Cardiac muscle cell (in vitro differentiated cells and primary cell): ENCODE results near the gene TBCEL. TPM values are rescaled to one million over a fixed set of nuclear protein-coding genes. Genes with fewer than 3 reads are reported as not detected.

Source experiments
- DNase-seq, 2 donors: peaks; one replicate each; pipeline versions ENCODE4 v3.0.0 to v3.0.0-alpha.2; 2010 to 2017; ENCODE audit warnings: low read depth in 1 of 2, low spot score in 1 of 2
- H3K27ac ChIP-seq: fragments of 200-600 bp; sonication (generic); 2 replicates; pipeline ENCODE4 v1.5.1; 2016
- H3K27me3 ChIP-seq: fragments of 200-600 bp; sonication (generic); 2 replicates; pipeline ENCODE4 v1.6.0; 2016; ENCODE audit warnings: control low read depth
- H3K36me3 ChIP-seq: fragments of 200-600 bp; sonication (generic); 2 replicates; pipeline ENCODE4 v1.5.1; 2016; ENCODE audit warnings: control low read depth
- H3K4me1 ChIP-seq: fragments of 200-600 bp; sonication (generic); 2 replicates; pipeline ENCODE4 v1.8.1; 2017; ENCODE audit warnings: low read depth, mild to moderate bottlenecking, mixed run types
- H3K4me3 ChIP-seq: fragments of 200-600 bp; sonication (generic); 2 replicates; pipeline ENCODE4 v1.5.1; 2016; ENCODE audit warnings: mild to moderate bottlenecking
- H3K9me3 ChIP-seq: fragments of 200-600 bp; sonication (generic); 2 replicates; pipeline ENCODE4 v1.5.1; 2017; ENCODE audit warnings: low read depth, mild to moderate bottlenecking, control low read depth
- polyA plus RNA-seq: library from polyadenylated mRNA; unstranded; fragments of >200 nt; fragmentation: Nextera tagmentation; extraction: Ambion mirVana; gene quantifications from 2 replicates; pipeline ENCODE4 v1.2.1, GENCODE V29; 2016
- total RNA-seq: library from RNA; depleted of rRNA; stranded (reverse); fragments of >200 nt; gene quantifications from 2 replicates; pipeline ENCODE4 v1.2.3, GENCODE V29; 2016
- TF ChIP-seq, protein P1 (sequence below): IDR thresholded peaks from 2 replicates; pipeline ENCODE4 v1.5.1; 2012; ENCODE audit warnings: low read depth, mild to moderate bottlenecking, low read length

TBCEL gene
- total and polyA plus RNA-seq, 2 experiments from 2014 or later, result 21.8 to 26.3 TPM

DNA sequence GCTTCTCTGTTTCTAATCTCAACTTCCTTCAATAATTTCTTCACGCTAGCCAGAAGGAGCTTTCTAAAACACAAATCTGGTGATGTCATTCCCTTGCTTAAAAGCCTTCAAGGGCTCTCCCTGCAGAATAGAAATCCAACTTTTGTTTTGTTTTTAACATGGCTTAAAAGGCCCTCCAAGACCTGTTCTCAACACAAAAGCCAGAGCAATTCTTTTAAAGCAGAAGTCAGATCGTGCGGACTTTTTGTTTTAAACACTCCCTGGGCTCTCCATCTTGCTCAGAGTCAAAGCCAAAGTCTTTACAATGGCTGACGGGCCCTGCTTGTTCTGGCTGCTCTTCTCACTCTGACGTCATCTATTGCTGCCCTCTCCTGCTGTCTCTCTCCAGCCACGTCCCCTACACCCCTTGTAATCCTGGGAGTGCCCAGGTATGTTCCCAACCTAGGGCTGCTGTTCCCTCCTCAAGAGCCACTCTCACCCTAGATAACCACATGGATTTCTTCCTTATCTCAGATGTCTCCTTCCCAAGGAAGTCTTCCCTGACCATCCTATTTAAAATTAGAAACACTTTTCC lies 99.7 kb downstream of the TBCEL start:
- no peaks in the 10 kb centered on the region for H3K27me3 ChIP-seq
- TF ChIP-seq, protein P1, sequence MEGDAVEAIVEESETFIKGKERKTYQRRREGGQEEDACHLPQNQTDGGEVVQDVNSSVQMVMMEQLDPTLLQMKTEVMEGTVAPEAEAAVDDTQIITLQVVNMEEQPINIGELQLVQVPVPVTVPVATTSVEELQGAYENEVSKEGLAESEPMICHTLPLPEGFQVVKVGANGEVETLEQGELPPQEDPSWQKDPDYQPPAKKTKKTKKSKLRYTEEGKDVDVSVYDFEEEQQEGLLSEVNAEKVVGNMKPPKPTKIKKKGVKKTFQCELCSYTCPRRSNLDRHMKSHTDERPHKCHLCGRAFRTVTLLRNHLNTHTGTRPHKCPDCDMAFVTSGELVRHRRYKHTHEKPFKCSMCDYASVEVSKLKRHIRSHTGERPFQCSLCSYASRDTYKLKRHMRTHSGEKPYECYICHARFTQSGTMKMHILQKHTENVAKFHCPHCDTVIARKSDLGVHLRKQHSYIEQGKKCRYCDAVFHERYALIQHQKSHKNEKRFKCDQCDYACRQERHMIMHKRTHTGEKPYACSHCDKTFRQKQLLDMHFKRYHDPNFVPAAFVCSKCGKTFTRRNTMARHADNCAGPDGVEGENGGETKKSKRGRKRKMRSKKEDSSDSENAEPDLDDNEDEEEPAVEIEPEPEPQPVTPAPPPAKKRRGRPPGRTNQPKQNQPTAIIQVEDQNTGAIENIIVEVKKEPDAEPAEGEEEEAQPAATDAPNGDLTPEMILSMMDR, result no peak
- peaks cover 3% of the 10 kb centered on the region for H3K9me3 ChIP-seq
- DNase-seq, result no peak
- no peak overlapping the region for H3K4me3 ChIP-seq
- peaks cover 8% of the 10 kb centered on the region for H3K4me1 ChIP-seq
- no peaks in the 10 kb centered on the region for H3K36me3 ChIP-seq
- H3K27ac ChIP-seq, result no peak overlapping the region

DNA sequence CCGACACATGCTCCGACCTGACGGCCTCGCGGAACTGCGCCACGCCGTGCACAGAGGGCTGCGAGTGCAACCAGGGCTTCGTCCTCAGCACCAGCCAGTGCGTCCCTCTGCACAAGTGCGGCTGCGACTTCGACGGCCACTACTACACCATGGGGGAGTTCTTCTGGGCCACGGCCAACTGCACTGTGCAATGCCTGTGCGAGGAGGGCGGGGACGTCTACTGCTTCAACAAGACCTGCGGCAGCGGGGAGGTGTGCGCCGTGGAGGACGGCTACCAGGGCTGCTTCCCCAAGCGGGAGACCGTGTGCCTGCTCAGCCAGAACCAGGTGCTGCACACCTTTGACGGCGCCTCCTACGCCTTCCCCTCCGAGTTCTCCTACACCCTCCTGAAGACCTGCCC lies 103.9 kb downstream of the TBCEL start:
- no peak for DNase-seq

DNA sequence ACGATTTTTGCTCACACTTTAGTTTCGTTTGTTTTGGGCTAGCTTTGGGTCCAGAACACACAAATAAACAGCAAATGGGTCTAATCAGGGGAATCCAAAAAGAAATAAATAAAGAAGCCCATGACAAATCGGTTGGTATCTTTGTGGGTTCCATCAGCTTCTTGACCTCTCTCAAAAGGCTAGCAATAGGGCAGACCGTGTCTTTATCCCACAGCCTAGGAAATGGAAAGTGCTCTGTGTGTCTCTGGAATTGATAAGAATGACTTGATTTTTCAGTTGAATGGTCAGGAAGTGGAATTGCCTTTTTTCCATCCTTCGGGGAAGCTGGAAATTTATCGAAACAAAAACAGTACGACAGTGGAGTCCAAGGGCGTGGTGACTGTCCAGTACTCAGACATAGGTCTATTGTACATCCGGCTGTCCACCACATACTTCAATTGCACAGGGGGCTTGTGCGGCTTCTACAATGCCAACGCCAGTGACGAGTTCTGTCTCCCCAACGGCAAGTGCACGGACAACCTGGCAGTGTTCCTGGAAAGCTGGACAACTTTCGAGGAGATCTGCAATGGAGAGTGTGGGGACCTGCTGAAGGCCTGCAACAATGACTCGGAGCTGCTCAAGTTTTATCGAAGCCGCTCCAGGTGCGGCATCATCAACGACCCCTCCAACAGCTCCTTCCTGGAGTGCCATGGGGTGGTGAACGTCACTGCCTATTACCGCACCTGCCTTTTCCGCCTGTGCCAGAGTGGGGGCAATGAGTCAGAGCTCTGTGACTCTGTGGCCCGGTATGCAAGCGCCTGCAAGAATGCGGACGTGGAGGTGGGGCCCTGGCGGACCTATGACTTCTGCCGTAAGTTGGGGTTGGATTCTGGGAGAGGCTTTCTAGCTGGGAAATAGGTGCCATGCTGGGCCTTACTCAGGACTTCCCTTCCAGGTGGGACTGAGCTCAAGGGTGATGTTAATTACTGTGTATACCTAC lies 105.7 kb downstream of the TBCEL start:
- H3K27me3 ChIP-seq, result no peaks in the 10 kb centered on the region
- DNase-seq, result no peak
- TF ChIP-seq, protein P1, result no peak
- H3K27ac ChIP-seq, result no peak overlapping the region
- no peaks in the 10 kb centered on the region for H3K4me1 ChIP-seq
- H3K36me3 ChIP-seq, result no peaks in the 10 kb centered on the region
- H3K4me3 ChIP-seq, result no peak overlapping the region
- peaks cover 3% of the 10 kb centered on the region for H3K9me3 ChIP-seq

More for the DNA sequence above, 103.9 kb downstream of the TBCEL start:
- TF ChIP-seq, protein P1, result no peak
- Histone ChIP-seq H3K4me3 (no peak overlapping the region), H3K27me3 (no peaks in the 10 kb centered on the region), H3K9me3 (peaks cover 3% of the 10 kb centered on the region), H3K4me1 (peaks cover 8% of the 10 kb centered on the region), H3K27ac (no peak overlapping the region), H3K36me3 (no peaks in the 10 kb centered on the region)

DNA sequence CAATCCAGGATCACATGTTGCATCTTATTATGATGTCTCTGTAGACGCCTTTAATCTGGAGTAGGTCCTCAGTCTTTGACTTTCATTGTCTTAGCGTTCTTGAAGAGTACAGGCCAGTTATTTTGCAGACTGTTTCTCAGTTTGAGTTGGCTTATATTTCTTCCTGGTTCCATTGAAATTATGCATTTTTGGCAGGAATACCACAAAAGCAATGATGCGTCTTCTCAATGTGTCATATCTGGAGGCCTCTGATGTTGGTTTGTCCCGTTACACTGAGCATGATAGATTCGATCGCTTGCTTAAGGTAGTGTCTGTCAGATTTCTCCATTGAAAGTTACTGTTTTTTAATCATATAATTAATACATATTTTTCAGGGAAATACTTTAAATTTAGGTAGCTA lies 107.8 kb downstream of the TBCEL start:
- H3K4me1 ChIP-seq, result no peaks in the 10 kb centered on the region
- H3K36me3 ChIP-seq, result no peaks in the 10 kb centered on the region
- TF ChIP-seq, protein P1, result no peak
- no peaks in the 10 kb centered on the region for H3K27me3 ChIP-seq
- H3K27ac ChIP-seq, result no peak overlapping the region
- peaks cover 3% of the 10 kb centered on the region for H3K9me3 ChIP-seq
- H3K4me3 ChIP-seq, result no peak overlapping the region
- DNase-seq, result no peak

DNA sequence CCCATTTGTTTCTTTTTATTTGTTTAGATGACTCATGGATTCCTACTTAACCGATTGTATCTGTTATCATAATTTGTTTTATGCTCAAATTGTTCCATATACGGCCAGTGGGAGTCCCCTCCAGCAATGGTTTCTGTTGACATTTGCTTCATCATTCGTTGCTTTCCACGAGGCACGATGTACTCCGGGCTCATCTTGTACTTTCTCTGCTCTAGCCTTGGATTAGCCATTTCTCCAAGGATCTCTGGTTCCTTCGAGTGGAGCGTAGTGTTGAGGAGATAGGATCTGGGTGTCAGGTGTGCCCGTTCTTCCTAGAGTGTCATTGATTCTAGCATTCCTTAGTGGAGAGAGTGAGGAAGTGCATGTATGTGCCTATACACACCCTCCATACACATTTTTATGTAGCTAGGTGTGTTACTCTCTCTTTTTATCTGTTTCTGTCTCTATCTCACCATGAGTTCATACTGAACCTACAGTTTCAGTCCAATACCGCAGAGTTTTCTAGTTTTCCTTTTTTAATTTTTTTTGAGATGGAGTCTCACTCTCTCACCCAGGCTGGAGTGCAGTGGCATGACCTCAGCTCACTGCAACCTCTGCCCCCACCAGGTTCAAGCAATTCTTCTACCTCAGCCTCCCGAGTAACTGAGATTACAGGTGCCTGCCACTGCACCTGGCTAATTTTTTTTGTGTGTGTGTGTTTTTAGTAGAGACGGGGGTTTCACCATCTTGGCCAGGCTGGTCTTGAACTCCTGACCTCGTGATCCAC lies 108.5 kb downstream of the TBCEL start:
- H3K36me3 ChIP-seq, result no peaks in the 10 kb centered on the region
- H3K27me3 ChIP-seq, result no peaks in the 10 kb centered on the region
- no peak for DNase-seq
- H3K4me3 ChIP-seq, result no peak overlapping the region
- TF ChIP-seq, protein P1, result no peak
- H3K4me1 ChIP-seq, result no peaks in the 10 kb centered on the region
- no peak overlapping the region for H3K27ac ChIP-seq
- peaks cover under 1% of the 10 kb centered on the region for H3K9me3 ChIP-seq
